Measurements from ENCODE around the gene SLC11A1. TPM values are rescaled to one million over a fixed set of nuclear protein-coding genes. Genes with fewer than 3 reads are reported as not detected.

The SLC11A1 gene, protein sequence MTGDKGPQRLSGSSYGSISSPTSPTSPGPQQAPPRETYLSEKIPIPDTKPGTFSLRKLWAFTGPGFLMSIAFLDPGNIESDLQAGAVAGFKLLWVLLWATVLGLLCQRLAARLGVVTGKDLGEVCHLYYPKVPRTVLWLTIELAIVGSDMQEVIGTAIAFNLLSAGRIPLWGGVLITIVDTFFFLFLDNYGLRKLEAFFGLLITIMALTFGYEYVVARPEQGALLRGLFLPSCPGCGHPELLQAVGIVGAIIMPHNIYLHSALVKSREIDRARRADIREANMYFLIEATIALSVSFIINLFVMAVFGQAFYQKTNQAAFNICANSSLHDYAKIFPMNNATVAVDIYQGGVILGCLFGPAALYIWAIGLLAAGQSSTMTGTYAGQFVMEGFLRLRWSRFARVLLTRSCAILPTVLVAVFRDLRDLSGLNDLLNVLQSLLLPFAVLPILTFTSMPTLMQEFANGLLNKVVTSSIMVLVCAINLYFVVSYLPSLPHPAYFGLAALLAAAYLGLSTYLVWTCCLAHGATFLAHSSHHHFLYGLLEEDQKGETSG
- total RNA-seq (2012; rRNA removed) = under 0.01 TPM in 2 replicates
- polyA plus RNA-seq (2012; rRNA removed) = 0.03 and 0.07 TPM in 2 replicates
- 0.02 and 0.03 TPM in 2 replicates for polyA plus RNA-seq (2012; cell fraction: cytosol; rRNA removed)
- polyA plus RNA-seq (2012; cell fraction: nucleus; rRNA removed; ENCODE audit: low replicate concordance) = 0.06 and 0.07 TPM in 2 replicates
- percentile 6 among the genes with signal in this experiment for Bru-seq, nascent RNA
- BruChase-seq, experiment 1, labeled RNA remaining after a 6-hour chase = percentile 9 among the genes with signal in this experiment
- BruChase-seq, experiment 2, labeled RNA remaining after a 2-hour chase = percentile 6 among the genes with signal in this experiment
- long read RNA-seq = 0 reads

DNA sequence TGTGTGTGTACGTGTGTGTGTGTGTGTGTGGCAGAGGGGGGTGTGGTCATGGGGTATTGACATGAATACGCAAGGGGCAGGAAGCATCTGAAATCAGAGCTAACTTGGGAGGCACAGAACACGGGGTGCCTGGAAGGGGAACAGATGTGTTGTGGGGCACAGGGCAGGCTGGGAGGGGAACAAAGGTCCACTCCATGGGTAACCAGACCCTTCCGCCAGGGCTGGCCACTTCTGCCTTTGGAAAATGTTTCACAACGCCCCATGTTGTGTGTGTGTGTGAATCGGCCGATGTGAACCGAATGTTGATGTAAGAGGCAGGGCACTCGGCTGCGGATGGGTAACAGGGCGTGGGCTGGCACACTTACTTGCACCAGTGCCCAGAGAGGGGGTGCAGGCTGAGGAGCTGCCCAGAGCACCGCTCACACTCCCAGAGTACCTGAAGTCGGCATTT is at the start of gene SLC11A1:
SLC11A1 (plus strand) TSS at position 358 of the 451 bp plus-strand sequence. CDS start 96 bp downstream, outside the sequence.
- DNase-seq = no peak
- ChIA-PET POLR2A (ENCODE audit: unreplicated experiment) (no interaction called here), CTCF (no interaction called here)
- BruUV-seq (replicated peaks) = no TSS peak
- Histone ChIP-seq H3K56ac (ENCODE audit: extremely low read depth, insufficient read depth, low read length) (no peak within 1 kb of the TSS), H3K23ac (ENCODE audit: low read depth, low read length) (no peak within 1 kb of the TSS), H3K4me2 (ENCODE audit: low read depth, low read length) (no peak within 1 kb of the TSS), H3K27ac (ENCODE audit: insufficient read depth, low read length) (no peak within 1 kb of the TSS), H2BK5ac (ENCODE audit: low read depth, low read length, poor library complexity, severe bottlenecking) (no peak within 1 kb of the TSS), H3K9me3 (ENCODE audit: control insufficient read depth, insufficient read depth, low read length) (no peaks in the 10 kb centered on the region), H2BK20ac (ENCODE audit: low read depth, low read length) (no peak within 1 kb of the TSS), H2AFZ (replicated peaks; ENCODE audit: low read length, poor library complexity) (no peak within 1 kb of the TSS), H3K9me1 (ENCODE audit: insufficient read depth, low read length) (no peaks in the 10 kb centered on the region), H2BK15ac (ENCODE audit: low read depth, low read length) (no peak within 1 kb of the TSS), H3K18ac (ENCODE audit: low read depth, low read length) (no peak within 1 kb of the TSS), H3K4me1 (ENCODE audit: control insufficient read depth, insufficient read depth, low read length) (no peaks in the 10 kb centered on the region), H3K14ac (replicated peaks; ENCODE audit: low read depth, low read length) (no peak within 1 kb of the TSS), H4K8ac (ENCODE audit: low read depth in 2 of 2, low read length in 2 of 2) (no peak within 1 kb of the TSS), H3K4ac (ENCODE audit: low read depth, low read length) (no peak within 1 kb of the TSS), H4K91ac (ENCODE audit: insufficient read depth, low read depth, low read length) (no peak within 1 kb of the TSS), H3K9ac (ENCODE audit: low read depth, low read length) (no peak within 1 kb of the TSS), H3K36me3 (ENCODE audit: control insufficient read depth, insufficient read depth, low read length) (no peaks in the 10 kb centered on the region), H3K27me3 (ENCODE audit: control insufficient read depth, insufficient read depth, low read length) (peaks cover 21% of the 10 kb centered on the region), H2AK9ac (replicated peaks; ENCODE audit: low read depth, low read length, poor library complexity) (peak within 1 kb of the TSS; percentile 65), H2BK120ac (ENCODE audit: low read depth, low read length) (no peak within 1 kb of the TSS), H3K79me1 (ENCODE audit: low read depth in 1 of 2, low read length in 2 of 2) (no peaks in the 10 kb centered on the region), H4K5ac (ENCODE audit: low read depth, low read length) (no peak within 1 kb of the TSS), H4K20me1 (ENCODE audit: insufficient read depth, low read length) (no peaks in the 10 kb centered on the region), H2AK5ac (ENCODE audit: low read depth, low read length) (no peak within 1 kb of the TSS), H3K4me3 (ENCODE audit: insufficient read depth, low read depth, low read length) (no peak within 1 kb of the TSS)
- dilution Hi-C loops (cut with HindIII; ENCODE audit: low sequenced_read_pairs, unreplicated experiment) = no loop called here
- intact Hi-C loops (cut with micrococcal nuclease) = no loop called here
- in situ Hi-C loops (cut with MboI; ENCODE audit: low sequenced_read_pairs) = no loop called here
- TF ChIP-seq BHLHE40 (IDR thresholded peaks at IDR 0.05; ENCODE audit: low read depth, low read length) (no peak), CEBPB (IDR thresholded peaks at IDR 0.05; ENCODE audit: low read depth, low read length) (no peak), CHD1 (IDR thresholded peaks at IDR 0.05; ENCODE audit: low read depth, low read length) (no peak), RCOR1 (IDR thresholded peaks at IDR 0.05; ENCODE audit: insufficient replicate concordance, low read length) (no peak), POLR2A (IDR thresholded peaks at IDR 0.05; ENCODE audit: low read depth, low read length) (no peak), MAZ (IDR thresholded peaks at IDR 0.05; ENCODE audit: borderline replicate concordance, low read depth, low read length) (no peak), MXI1 (IDR thresholded peaks at IDR 0.05; ENCODE audit: borderline replicate concordance, low read depth, low read length) (no peak), SMC3 (IDR thresholded peaks at IDR 0.05; ENCODE audit: low read depth, low read length) (no peak), FOS (IDR thresholded peaks at IDR 0.05; ENCODE audit: low read depth, low read length) (no peak), MAFK (IDR thresholded peaks at IDR 0.05; ENCODE audit: low read depth, low read length) (no peak)
- TF ChIP-seq, protein P1, sequence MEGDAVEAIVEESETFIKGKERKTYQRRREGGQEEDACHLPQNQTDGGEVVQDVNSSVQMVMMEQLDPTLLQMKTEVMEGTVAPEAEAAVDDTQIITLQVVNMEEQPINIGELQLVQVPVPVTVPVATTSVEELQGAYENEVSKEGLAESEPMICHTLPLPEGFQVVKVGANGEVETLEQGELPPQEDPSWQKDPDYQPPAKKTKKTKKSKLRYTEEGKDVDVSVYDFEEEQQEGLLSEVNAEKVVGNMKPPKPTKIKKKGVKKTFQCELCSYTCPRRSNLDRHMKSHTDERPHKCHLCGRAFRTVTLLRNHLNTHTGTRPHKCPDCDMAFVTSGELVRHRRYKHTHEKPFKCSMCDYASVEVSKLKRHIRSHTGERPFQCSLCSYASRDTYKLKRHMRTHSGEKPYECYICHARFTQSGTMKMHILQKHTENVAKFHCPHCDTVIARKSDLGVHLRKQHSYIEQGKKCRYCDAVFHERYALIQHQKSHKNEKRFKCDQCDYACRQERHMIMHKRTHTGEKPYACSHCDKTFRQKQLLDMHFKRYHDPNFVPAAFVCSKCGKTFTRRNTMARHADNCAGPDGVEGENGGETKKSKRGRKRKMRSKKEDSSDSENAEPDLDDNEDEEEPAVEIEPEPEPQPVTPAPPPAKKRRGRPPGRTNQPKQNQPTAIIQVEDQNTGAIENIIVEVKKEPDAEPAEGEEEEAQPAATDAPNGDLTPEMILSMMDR (conservative IDR thresholded peaks at IDR 0.05; ENCODE audit: low read depth, low read length) = no peak
- WGBS, 2 experiments (ENCODE audit: extremely low coverage in 2 of 2, insufficient read length in 1 of 2) = 67% methylated on average over 3 of the region's 13 CpGs; no CpG with 5 or more reads in 1 of the 2 experiments
- ATAC-seq (ENCODE audit: low read depth) = no peak
